Esophagus squamous epithelium (tissue), 5 donors: ENCODE data around the gene LACTBL1. TPM values are rescaled to one million over a fixed set of nuclear protein-coding genes. Genes with fewer than 3 reads are reported as not detected.

ENCODE experiments used
- DNase-seq: peaks from one replicate; lab custom pipeline; 2025; lab: John Stamatoyannopoulos, UW
- H3K27ac ChIP-seq, 4 donors: fragments of 200-600 bp; sonication (generic); one replicate each; pipeline ENCODE4 v1.5.1; 2016 to 2019; ENCODE audit warnings: mild to moderate bottlenecking in 1 of 4
- H3K27me3 ChIP-seq, 4 donors: fragments of 200-600 bp; sonication (generic); 1 replicate in 3 of 4; 2 replicates in 1 of 4; pipeline versions ENCODE4 v1.5.1 to v1.6.0; 2017 to 2021; ENCODE audit warnings: antibody characterized with exemption in 1 of 4
- H3K36me3 ChIP-seq, 3 donors: fragments of 200-600 bp; sonication (generic); one replicate each; pipeline ENCODE4 v1.5.1; 2016 to 2019
- H3K4me1 ChIP-seq, 3 donors: fragments of 200-600 bp; sonication (generic); one replicate each; pipeline ENCODE4 v1.5.1; 2017 to 2019
- H3K4me3 ChIP-seq, 4 donors: fragments of 200-600 bp; sonication (generic); 1 replicate in 3 of 4; 2 replicates in 1 of 4; pipeline ENCODE4 v1.5.1; 2016 to 2019; ENCODE audit warnings: mild to moderate bottlenecking in 2 of 4, moderate library complexity in 1 of 4
- H3K9me3 ChIP-seq, 3 donors: fragments of 200-600 bp; sonication (generic); one replicate each; pipeline ENCODE4 v1.5.1; 2016 to 2019
- CTCF ChIP-seq, 6 experiments: fragments of 450-650 bp in 4 of 6; fragments of 200-600 bp in 2 of 6; sonication (generic) in 2 of 6; IDR thresholded peaks; one replicate each; pipeline ENCODE4 v1.5.1; 2016 to 2019; ENCODE audit warnings: antibody characterized with exemption in 6 of 6, mild to moderate bottlenecking in 4 of 6, moderate library complexity in 4 of 6
- POLR2A ChIP-seq, 4 donors: fragments of 450-650 bp; IDR thresholded peaks; one replicate each; pipeline ENCODE4 v1.6.1; 2017; ENCODE audit warnings: antibody characterized with exemption in 4 of 4, mild to moderate bottlenecking in 4 of 4, moderate library complexity in 3 of 4
- WGBS, 2 donors: methylation state at CpG; one replicate each; pipeline ENCODE4 v1.1.5; 2018; 5-methylcytosine and 5-hydroxymethylcytosine counted together
- intact Hi-C: fragments of 100-400 bp; cut with DNase I; formaldehyde crosslinking; loops from one replicate; pipeline ENCODE4 v1.15.0; 2022
- total RNA-seq, 4 donors: library from RNA; depleted of rRNA; stranded (reverse); fragments of >200 nt; gene quantifications; one replicate each; pipeline ENCODE4 v1.1.0, GENCODE V29; 2016
- donor health status: DM: yes; HTN: yes; CAD: no.

Gene LACTBL1
- total RNA-seq, 4 donors from 2014 or later: not detected

- TF ChIP-seq CTCF (IDR thresholded peaks at IDR 0.05): no peak
- no peak for TF ChIP-seq POLR2A (IDR thresholded peaks at IDR 0.05)
- Histone ChIP-seq H3K4me1 (peaks cover 0 to 10% (median 0%) of the 10 kb centered on the region in 3 donors), H3K4me3 (no peak overlapping the region), H3K27ac (no peak overlapping the region), H3K9me3 (no peaks in the 10 kb centered on the region), H3K36me3 (no peaks in the 10 kb centered on the region), H3K27me3 (peaks cover 0 to 34% (median 0%) of the 10 kb centered on the region in 4 donors)
- WGBS, 2 donors: 81 to 83% methylated on average over 3 of the region's 3 CpGs
- intact Hi-C loops: loop anchor here (10.0 kb wide), 2 partner anchors 107 to 207 kb away; no protein-coding TSS in a partner anchor
- no peak for DNase-seq
Observed at GRCh38 chr1:22978299-22978698, 5.6 kb upstream of the LACTBL1 start.

GRCh38 chr1:22976461-22977243 lies 4.0 kb upstream of the LACTBL1 start:
- no peaks in the 10 kb centered on the region for H3K36me3 ChIP-seq
- 14 to 21% methylated on average over 6 to 8 of the region's 9 CpGs for WGBS, 2 donors
- intact Hi-C loops: loop anchor here (10.0 kb wide), 2 partner anchors 108 to 208 kb away; no protein-coding TSS in a partner anchor
- DNase-seq: peak; percentile 10
- H3K4me1 ChIP-seq: peaks cover 0 to 10% (median 0%) of the 10 kb centered on the region in 3 donors
- no peak overlapping the region for H3K4me3 ChIP-seq
- peaks cover 0 to 37% (median 0%) of the 10 kb centered on the region in 4 donors for H3K27me3 ChIP-seq
- no peaks in the 10 kb centered on the region for H3K9me3 ChIP-seq
- no peak overlapping the region for H3K27ac ChIP-seq
- TF ChIP-seq POLR2A (IDR thresholded peaks at IDR 0.05) (no peak), CTCF (IDR thresholded peaks at IDR 0.05) (peak; percentile 48 to 92 (median 74))

GRCh38 chr1:22976127-22976460 lies 3.4 kb upstream of the LACTBL1 start:
- 41% methylated on average over 4 of the region's 4 CpGs for WGBS, 2 donors
- no peak overlapping the region for H3K27ac ChIP-seq
- no peaks in the 10 kb centered on the region for H3K9me3 ChIP-seq
- DNase-seq: no peak
- no peaks in the 10 kb centered on the region for H3K36me3 ChIP-seq
- peaks cover 0 to 43% (median 0%) of the 10 kb centered on the region in 4 donors for H3K27me3 ChIP-seq
- no peak for TF ChIP-seq POLR2A (IDR thresholded peaks at IDR 0.05)
- no peak for TF ChIP-seq CTCF (IDR thresholded peaks at IDR 0.05)
- intact Hi-C loops: loop anchor here (10.0 kb wide), 2 partner anchors 109 to 209 kb away; no protein-coding TSS in a partner anchor
- H3K4me3 ChIP-seq: no peak overlapping the region
- peaks cover 0 to 10% (median 0%) of the 10 kb centered on the region in 3 donors for H3K4me1 ChIP-seq

GRCh38 chr1:22975694-22976093 lies 3.0 kb upstream of the LACTBL1 start:
- no peak overlapping the region for H3K27ac ChIP-seq
- WGBS, 2 donors: 83% methylated on average over 2 of the region's 3 CpGs; no CpG with 5 or more reads in 1 of the 2 donors
- DNase-seq: no peak
- H3K9me3 ChIP-seq: no peaks in the 10 kb centered on the region
- intact Hi-C loops: loop anchor here (10.0 kb wide), 2 partner anchors 109 to 209 kb away; no protein-coding TSS in a partner anchor
- H3K4me3 ChIP-seq: no peak overlapping the region
- peaks cover 0 to 47% (median 0%) of the 10 kb centered on the region in 4 donors for H3K27me3 ChIP-seq
- H3K36me3 ChIP-seq: no peaks in the 10 kb centered on the region
- H3K4me1 ChIP-seq: peaks cover 0 to 10% (median 0%) of the 10 kb centered on the region in 3 donors
- TF ChIP-seq POLR2A (IDR thresholded peaks at IDR 0.05): no peak

- Histone ChIP-seq H3K9me3 (peaks cover 0 to 2% (median 0%) of the 10 kb centered on the region in 3 donors), H3K4me1 (peaks cover 0 to 23% (median 0%) of the 10 kb centered on the region in 3 donors), H3K27ac (no peak overlapping the region), H3K27me3 (peaks cover 0 to 81% (median 2%) of the 10 kb centered on the region in 4 donors), H3K36me3 (no peaks in the 10 kb centered on the region), H3K4me3 (no peak overlapping the region)
- no peak for DNase-seq
- 57 to 65% methylated on average over 4 to 5 of the region's 5 CpGs for WGBS, 2 donors
- intact Hi-C loops: loop anchor here (10.0 kb wide), 2 partner anchors 113 to 213 kb away; no protein-coding TSS in a partner anchor
- TF ChIP-seq POLR2A (IDR thresholded peaks at IDR 0.05) (no peak), CTCF (IDR thresholded peaks at IDR 0.05) (no peak)
Observed at GRCh38 chr1:22971611-22972405, 858 bp downstream of the LACTBL1 start.
